ENCODE results near the gene ART1.

ART1 gene

DNA sequence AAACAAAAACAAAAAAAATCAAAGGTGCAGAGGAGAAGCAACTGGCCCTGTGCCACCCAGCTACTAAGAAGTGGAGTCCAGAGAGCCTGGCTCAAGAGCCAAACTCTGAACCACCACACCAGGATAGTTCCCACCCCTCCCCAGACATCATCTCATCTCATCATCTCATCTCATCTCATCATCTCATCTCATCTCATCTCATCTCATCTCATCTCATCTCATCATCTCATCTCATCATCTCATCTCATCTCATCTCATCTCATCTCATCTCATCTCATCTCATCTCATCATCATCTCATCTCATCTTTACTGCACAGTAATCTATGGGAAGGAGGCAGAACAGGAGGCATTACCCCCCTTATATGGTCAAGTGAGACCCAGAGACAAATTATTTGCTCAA, 17.9 kb downstream of the ART1 start:
- Histone ChIP-seq H3K36me3 (ENCODE audit: control insufficient read depth, insufficient read depth, low read length) (peaks cover 16% of the 10 kb centered on the region), H3K27me3 (replicated peaks; ENCODE audit: control insufficient read depth, insufficient read depth, low read length) (no peaks in the 10 kb centered on the region; the same call in 1 of the 2 replicates), H3K4me3 (replicated peaks; ENCODE audit: low read depth, low read length) (no peak overlapping the region)
- TF ChIP-seq, protein P1, sequence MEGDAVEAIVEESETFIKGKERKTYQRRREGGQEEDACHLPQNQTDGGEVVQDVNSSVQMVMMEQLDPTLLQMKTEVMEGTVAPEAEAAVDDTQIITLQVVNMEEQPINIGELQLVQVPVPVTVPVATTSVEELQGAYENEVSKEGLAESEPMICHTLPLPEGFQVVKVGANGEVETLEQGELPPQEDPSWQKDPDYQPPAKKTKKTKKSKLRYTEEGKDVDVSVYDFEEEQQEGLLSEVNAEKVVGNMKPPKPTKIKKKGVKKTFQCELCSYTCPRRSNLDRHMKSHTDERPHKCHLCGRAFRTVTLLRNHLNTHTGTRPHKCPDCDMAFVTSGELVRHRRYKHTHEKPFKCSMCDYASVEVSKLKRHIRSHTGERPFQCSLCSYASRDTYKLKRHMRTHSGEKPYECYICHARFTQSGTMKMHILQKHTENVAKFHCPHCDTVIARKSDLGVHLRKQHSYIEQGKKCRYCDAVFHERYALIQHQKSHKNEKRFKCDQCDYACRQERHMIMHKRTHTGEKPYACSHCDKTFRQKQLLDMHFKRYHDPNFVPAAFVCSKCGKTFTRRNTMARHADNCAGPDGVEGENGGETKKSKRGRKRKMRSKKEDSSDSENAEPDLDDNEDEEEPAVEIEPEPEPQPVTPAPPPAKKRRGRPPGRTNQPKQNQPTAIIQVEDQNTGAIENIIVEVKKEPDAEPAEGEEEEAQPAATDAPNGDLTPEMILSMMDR (IDR thresholded peaks at IDR 0.05; ENCODE audit: insufficient read depth, low read length, poor library complexity, severe bottlenecking), result no peak
- DNase-seq (ENCODE audit: extremely low read depth, insufficient read length), result no peak

DNA sequence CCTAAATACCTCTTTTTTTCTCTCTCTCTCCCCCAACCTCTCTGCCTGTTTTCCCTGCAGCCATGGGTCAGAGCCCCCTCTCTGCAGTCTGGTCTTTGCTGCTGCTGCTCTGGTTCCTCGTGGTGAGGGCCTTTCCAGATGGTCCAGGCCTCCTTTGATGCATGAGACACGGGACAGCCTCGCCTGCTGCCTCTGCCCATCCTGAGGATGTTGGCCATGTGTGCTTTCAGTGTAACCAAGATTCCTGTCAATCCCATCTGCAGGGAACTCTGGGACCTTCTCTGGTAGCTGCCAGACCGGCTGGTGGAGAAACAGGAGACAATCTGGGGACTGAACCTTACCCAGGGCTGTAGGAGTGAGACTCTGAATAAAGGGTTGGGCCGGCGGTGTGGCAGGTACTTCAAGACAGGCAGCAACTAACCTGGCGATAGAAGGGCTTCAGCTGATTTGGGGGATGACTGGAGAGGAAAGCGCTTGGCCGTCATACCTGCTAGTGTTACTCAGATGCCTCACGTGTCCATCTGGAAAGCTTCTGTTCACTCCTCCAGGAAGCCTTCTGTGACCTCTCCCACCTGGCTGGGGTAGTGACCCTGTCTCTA, 19.2 kb downstream of the ART1 start:
- no peak for DNase-seq (ENCODE audit: extremely low read depth, insufficient read length)
- H3K27me3 ChIP-seq (replicated peaks; ENCODE audit: control insufficient read depth, insufficient read depth, low read length), result no peaks in the 10 kb centered on the region
- peaks cover 18% of the 10 kb centered on the region for H3K36me3 ChIP-seq (ENCODE audit: control insufficient read depth, insufficient read depth, low read length)
- TF ChIP-seq, protein P1 (IDR thresholded peaks at IDR 0.05; ENCODE audit: insufficient read depth, low read length, poor library complexity, severe bottlenecking), result no peak
- H3K4me3 ChIP-seq (replicated peaks; ENCODE audit: low read depth, low read length), result no peak overlapping the region

DNA sequence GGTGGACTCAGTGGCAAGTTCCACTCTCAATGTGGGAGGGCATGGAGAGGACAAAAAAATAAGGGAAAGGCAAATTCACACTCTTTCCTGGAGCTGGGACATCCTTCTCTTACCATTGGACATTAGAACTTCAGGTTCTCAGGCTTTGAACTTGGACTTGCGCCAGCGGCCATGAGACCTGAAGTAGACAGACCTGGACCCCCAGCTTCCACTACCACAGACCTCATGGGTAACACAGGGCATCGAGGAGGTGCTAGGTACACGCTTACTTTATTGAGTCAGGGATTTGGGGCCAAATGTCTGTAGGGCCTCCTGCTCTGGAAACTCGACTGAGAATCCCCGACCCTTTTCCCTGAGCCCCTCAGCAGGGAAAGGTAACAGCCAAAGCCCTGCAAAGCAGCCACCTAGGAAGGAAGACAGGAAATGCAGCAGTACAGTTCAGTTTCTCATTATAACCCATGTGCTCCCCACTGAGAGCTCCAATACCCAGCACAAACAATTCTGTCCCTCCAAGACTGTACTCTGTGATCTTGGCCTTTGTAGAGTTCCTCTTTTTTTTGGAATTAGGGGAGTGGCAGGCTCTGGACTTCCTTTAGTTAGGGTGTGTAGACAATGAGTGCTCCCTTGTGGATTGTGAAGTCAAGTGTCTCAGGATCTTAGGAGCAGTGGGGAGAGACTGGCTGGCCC, 20.6 kb downstream of the ART1 start:
- no peak for DNase-seq (ENCODE audit: extremely low read depth, insufficient read length)
- Histone ChIP-seq H3K4me3 (replicated peaks; ENCODE audit: low read depth, low read length) (no peak overlapping the region), H3K36me3 (ENCODE audit: control insufficient read depth, insufficient read depth, low read length) (peaks cover 24% of the 10 kb centered on the region), H3K27me3 (replicated peaks; ENCODE audit: control insufficient read depth, insufficient read depth, low read length) (no peaks in the 10 kb centered on the region)
- TF ChIP-seq, protein P1 (IDR thresholded peaks at IDR 0.05; ENCODE audit: insufficient read depth, low read length, poor library complexity, severe bottlenecking), result no peak

DNA sequence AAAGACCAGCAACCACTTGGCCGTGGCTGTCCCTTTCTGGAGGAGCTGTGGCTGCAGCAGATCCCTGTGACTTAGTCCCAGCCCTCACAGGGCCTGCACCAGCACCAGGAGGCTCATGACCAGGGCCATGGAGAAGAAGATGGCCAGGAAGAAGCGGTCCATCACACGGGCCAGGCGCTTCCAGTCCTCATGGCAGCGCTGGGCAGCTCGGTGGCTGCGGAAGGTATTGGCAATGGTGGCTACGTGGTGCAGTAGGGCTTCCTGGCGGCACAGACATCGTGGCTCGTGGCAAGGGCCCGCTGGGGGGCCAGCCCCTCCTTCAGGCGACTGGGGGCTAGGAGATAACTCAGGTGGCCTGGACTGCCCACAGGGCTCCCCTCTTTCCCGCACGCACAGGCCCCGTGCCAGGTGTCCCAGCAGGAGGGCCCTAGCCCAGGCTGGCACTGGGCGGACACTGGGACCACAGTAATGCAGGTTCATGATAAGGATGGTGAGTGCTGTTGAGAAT, 21.1 kb downstream of the ART1 start:
- DNase-seq (ENCODE audit: extremely low read depth, insufficient read length), result no peak
- H3K36me3 ChIP-seq (ENCODE audit: control insufficient read depth, insufficient read depth, low read length), result peaks cover 25% of the 10 kb centered on the region
- TF ChIP-seq, protein P1 (IDR thresholded peaks at IDR 0.05; ENCODE audit: insufficient read depth, low read length, poor library complexity, severe bottlenecking), result no peak
- no peaks in the 10 kb centered on the region for H3K27me3 ChIP-seq (replicated peaks; ENCODE audit: control insufficient read depth, insufficient read depth, low read length)
- H3K4me3 ChIP-seq (replicated peaks; ENCODE audit: low read depth, low read length), result no peak overlapping the region

DNA sequence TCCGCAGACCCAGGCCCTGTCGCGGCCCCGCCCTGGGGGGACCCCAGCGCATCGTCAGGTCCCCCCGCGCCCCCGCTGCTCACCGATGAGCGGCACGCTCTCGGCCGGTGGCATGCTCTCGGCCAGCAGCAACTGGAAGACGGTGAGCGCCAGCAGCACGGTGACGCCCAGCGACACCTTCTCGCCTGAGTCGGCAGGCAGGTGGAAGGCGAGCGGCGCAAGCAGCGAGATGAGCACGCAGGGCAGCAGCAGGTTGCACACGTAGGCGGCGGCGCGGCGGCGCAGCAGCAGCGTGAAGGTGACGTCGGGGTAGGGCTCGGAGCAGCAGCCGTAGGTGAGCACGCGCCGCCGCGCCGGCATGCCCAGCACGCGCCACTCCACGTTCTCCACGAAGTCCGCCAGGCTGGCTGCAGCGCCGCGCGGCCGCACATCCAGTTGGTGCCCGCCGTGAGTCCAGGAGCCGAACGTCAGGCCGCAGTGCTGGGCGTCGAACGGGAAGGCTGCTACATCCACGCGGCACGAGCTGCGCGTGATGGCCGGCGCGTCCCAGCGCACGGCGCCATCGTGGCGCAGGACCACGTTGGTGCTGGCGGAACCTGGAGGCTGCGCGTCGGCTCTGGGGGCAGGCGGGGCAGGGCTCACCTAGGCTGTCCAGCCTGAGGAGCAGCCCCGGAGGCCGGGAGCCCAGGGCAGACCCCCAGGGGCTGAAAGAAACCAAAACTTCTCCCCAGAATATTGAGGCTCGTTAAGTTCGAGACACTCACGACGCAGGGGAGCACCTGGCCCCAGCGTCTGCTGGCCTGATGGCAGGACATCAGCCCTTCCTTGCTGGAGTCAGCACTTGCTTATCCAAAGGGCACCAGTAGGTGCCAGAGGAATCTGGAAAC, 22.5 kb downstream of the ART1 start:
- Histone ChIP-seq H3K36me3 (ENCODE audit: control insufficient read depth, insufficient read depth, low read length) (peaks cover 30% of the 10 kb centered on the region), H3K4me3 (replicated peaks; ENCODE audit: low read depth, low read length) (no peak overlapping the region), H3K27me3 (replicated peaks; ENCODE audit: control insufficient read depth, insufficient read depth, low read length) (no peaks in the 10 kb centered on the region)
- TF ChIP-seq, protein P1 (IDR thresholded peaks at IDR 0.05; ENCODE audit: insufficient read depth, low read length, poor library complexity, severe bottlenecking), result no peak
- no peak for DNase-seq (ENCODE audit: extremely low read depth, insufficient read length)

Measured in GM06990 (cell line).